ENCODE results near the gene SEPTIN6.
A peak's percentile ranks its signal among the peaks of the same experiment; 100 is the strongest.

SEPTIN6 gene

GRCh38 chrX:119647552-119648420 lies 45.2 kb downstream of the SEPTIN6 start:
- peak; percentile 98 for DNase-seq

DNA sequence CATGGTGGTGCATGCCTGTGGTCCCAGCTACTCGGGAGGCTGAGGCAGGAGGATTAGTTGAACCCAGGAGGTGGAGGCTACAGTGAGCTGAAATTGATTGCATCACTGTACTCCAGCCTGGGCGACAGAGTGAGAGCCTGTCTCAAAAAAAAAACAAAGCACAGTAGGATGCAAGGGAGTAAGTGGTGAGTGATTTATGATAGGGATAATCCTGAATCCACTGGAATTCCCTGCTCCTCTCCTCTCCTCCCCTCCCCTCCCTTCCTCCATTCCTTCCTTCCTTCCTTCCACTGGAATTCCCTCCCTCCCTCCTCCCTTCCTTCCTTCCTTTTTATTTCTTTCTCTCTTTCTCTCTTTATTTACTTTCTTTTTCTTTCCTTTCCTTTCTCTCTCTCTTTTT lies 45.9 kb downstream of the SEPTIN6 start:
- no peak for DNase-seq

- peak; percentile 42 for DNase-seq
These were observed 46.5 kb downstream of the SEPTIN6 start for GRCh38 chrX:119646515-119646914.

DNA sequence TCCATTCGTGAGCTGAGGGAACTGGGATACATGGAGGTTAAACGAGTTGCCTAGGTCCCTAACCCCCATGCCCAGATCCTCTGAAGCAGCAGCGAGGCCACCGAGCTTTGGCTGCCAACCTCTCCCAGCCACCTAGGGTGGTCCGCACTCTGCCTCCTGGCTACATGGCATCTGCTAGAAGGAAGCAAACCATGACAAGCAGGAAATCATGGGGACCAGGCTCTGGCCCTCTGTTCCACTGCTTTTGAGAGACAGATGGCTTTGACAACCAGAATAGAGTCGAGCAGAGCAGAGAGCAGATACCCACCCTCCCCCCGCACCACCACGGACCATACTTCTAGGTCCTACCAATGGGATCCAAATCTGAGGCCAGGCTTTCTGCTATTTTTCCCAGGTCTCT lies 49.3 kb downstream of the SEPTIN6 start:
- DNase-seq = no peak
